Suprapubic skin (tissue), 4 donors: Measurements from ENCODE around the gene CYP2U1. TPM values are rescaled to one million over a fixed set of nuclear protein-coding genes. Genes with fewer than 3 reads are reported as not detected.
"Not testable (repeated sequence)": the region's sequence is repeated elsewhere in the genome, so short reads cannot be mapped to it uniquely, and the experiment has no call there.

ENCODE experiments used
- DNase-seq, 2 donors: peaks; one replicate each; pipeline ENCODE4 v3.0.0-alpha.2; 2019; ENCODE audit warnings: low spot score in 2 of 2
- H3K27ac ChIP-seq: fragments of 200-600 bp; sonication (generic); one replicate; pipeline ENCODE4 v1.5.1; 2019
- H3K27me3 ChIP-seq: fragments of 200-600 bp; sonication (generic); one replicate; pipeline ENCODE4 v1.5.1; 2019
- H3K36me3 ChIP-seq: fragments of 200-600 bp; sonication (generic); one replicate; pipeline ENCODE4 v1.5.1; 2019
- H3K4me1 ChIP-seq: fragments of 200-600 bp; sonication (generic); one replicate; pipeline ENCODE4 v1.5.1; 2019
- H3K4me3 ChIP-seq: fragments of 200-600 bp; sonication (generic); one replicate; pipeline ENCODE4 v1.5.1; 2019; ENCODE audit warnings: mild to moderate bottlenecking
- H3K9me3 ChIP-seq: fragments of 200-600 bp; sonication (generic); one replicate; pipeline ENCODE4 v1.5.1; 2019
- EP300 ChIP-seq: sonication (generic); formaldehyde crosslinking; IDR thresholded peaks from one replicate; pipeline ENCODE4 v1.6.1; 2017; ENCODE audit warnings: antibody characterized with exemption
- POLR2A ChIP-seq, 2 donors: fragments of 450-650 bp; IDR thresholded peaks; one replicate each; pipeline ENCODE4 v1.6.1; 2017; ENCODE audit warnings: antibody characterized with exemption in 2 of 2, mild to moderate bottlenecking in 2 of 2, moderate library complexity in 2 of 2
- POLR2AphosphoS5 ChIP-seq, 3 donors: sonication (generic); formaldehyde crosslinking; IDR thresholded peaks; one replicate each; pipeline ENCODE4 v1.6.1; 2017; ENCODE audit warnings: antibody characterized with exemption in 3 of 3
- WGBS: methylation state at CpG from one replicate; pipeline ENCODE4 v1.1.5; 2018; 5-methylcytosine and 5-hydroxymethylcytosine counted together
- total RNA-seq, 4 donors: library from RNA; depleted of rRNA; stranded (reverse); fragments of >200 nt; gene quantifications; one replicate each; pipeline ENCODE4 v1.1.0, GENCODE V29; 2016
- TF ChIP-seq, protein P1 (sequence below), 2 donors: fragments of 200-600 bp in 1 of 2; fragments of 450-650 bp in 1 of 2; sonication (generic) in 1 of 2; IDR thresholded peaks; one replicate each; pipeline ENCODE4 v1.5.1; 2016 to 2019; ENCODE audit warnings: antibody characterized with exemption in 2 of 2, mild to moderate bottlenecking in 1 of 2, moderate library complexity in 1 of 2

Gene CYP2U1
- total RNA-seq, 4 donors from 2014 or later, result 3.3 to 8.7 (median 4.4) TPM

- H3K27ac ChIP-seq, result no peak overlapping the region
- H3K4me1 ChIP-seq, result peaks cover 10% of the 10 kb centered on the region
- no peak for TF ChIP-seq EP300
- no peak for TF ChIP-seq POLR2A (IDR thresholded peaks at IDR 0.05)
- TF ChIP-seq, protein P1, sequence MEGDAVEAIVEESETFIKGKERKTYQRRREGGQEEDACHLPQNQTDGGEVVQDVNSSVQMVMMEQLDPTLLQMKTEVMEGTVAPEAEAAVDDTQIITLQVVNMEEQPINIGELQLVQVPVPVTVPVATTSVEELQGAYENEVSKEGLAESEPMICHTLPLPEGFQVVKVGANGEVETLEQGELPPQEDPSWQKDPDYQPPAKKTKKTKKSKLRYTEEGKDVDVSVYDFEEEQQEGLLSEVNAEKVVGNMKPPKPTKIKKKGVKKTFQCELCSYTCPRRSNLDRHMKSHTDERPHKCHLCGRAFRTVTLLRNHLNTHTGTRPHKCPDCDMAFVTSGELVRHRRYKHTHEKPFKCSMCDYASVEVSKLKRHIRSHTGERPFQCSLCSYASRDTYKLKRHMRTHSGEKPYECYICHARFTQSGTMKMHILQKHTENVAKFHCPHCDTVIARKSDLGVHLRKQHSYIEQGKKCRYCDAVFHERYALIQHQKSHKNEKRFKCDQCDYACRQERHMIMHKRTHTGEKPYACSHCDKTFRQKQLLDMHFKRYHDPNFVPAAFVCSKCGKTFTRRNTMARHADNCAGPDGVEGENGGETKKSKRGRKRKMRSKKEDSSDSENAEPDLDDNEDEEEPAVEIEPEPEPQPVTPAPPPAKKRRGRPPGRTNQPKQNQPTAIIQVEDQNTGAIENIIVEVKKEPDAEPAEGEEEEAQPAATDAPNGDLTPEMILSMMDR (IDR thresholded peaks at IDR 0.05), result no peak
- no peak for TF ChIP-seq POLR2AphosphoS5 (IDR thresholded peaks at IDR 0.05)
- no peaks in the 10 kb centered on the region for H3K27me3 ChIP-seq
- WGBS, result 81% methylated on average over 4 of the region's 4 CpGs
- DNase-seq, result no peak
- H3K4me3 ChIP-seq, result no peak overlapping the region
- no peaks in the 10 kb centered on the region for H3K9me3 ChIP-seq
- no peaks in the 10 kb centered on the region for H3K36me3 ChIP-seq
These were observed 31.3 kb upstream of the CYP2U1 start for GRCh38 chr4:107900067-107900466.

DNA sequence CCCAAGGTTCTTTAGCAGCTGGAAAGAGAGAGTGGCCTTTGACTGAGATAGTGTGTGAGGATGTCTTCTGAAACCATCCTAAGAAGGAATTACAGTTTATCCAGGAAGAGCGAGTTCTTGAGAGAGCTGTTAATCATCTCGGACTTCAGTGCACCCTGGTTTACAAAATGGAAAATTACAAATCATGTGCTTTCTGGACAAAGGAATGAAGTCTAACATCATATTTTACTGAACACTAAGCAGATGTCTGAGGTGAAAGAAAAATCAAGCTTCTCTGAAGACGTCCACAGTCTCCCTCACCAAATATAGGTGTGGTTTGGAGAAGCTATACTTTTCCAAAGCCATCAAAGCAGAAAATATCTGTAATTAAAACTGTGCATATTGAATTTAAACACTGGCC, 30.8 kb upstream of the CYP2U1 start:
- TF ChIP-seq EP300 (no peak), POLR2AphosphoS5 (IDR thresholded peaks at IDR 0.05) (no peak), POLR2A (IDR thresholded peaks at IDR 0.05) (no peak)
- TF ChIP-seq, protein P1 (IDR thresholded peaks at IDR 0.05), result no peak
- Histone ChIP-seq H3K27ac (no peak overlapping the region), H3K4me1 (peaks cover 10% of the 10 kb centered on the region), H3K4me3 (no peak overlapping the region), H3K36me3 (no peaks in the 10 kb centered on the region), H3K9me3 (no peaks in the 10 kb centered on the region), H3K27me3 (no peaks in the 10 kb centered on the region)
- WGBS, result 91% methylated on average over 3 of the region's 3 CpGs
- DNase-seq, result no peak

DNA sequence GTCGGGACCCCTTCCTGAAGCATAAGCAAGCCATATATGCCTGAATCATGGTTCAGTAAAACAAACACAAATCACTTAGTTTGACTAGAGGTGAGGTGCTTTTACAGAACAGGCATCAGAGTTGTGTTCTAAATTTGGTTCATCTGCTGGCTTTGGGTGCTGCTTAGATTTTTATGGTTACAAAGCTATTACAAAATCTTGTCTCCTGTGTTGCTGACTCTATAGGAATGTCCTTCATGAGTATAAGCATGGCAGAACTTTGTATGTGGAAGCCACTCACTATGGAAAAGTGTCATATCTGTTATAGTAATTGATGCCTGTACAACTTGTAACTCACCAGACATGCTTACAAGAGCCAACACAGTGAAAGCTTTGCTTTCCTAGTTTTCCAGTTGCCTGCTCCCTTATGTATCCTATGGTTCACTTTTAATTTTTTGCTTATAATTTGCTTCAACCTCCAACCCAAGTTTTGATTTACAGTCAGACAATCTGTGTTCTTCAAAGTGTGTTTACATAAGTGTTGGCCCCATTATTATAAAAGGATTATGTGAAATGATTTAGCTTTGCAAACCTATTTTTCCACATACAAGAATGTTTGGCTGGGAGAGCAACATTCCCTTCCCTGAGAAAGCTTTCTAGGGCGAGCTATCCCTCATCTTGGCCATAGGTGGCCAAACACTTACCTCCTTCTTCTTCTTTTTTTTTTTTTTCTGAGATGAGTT, 30.0 kb upstream of the CYP2U1 start:
- peaks cover 7% of the 10 kb centered on the region for H3K4me1 ChIP-seq
- no peak for TF ChIP-seq POLR2AphosphoS5 (IDR thresholded peaks at IDR 0.05)
- TF ChIP-seq, protein P1 (IDR thresholded peaks at IDR 0.05), result no peak
- TF ChIP-seq EP300, result no peak
- TF ChIP-seq POLR2A (IDR thresholded peaks at IDR 0.05), result no peak
- H3K27ac ChIP-seq, result no peak overlapping the region
- 83% methylated on average over 2 of the region's 2 CpGs for WGBS
- H3K27me3 ChIP-seq, result no peaks in the 10 kb centered on the region
- H3K36me3 ChIP-seq, result no peaks in the 10 kb centered on the region
- no peak overlapping the region for H3K4me3 ChIP-seq
- no peaks in the 10 kb centered on the region for H3K9me3 ChIP-seq
- no peak for DNase-seq

DNA sequence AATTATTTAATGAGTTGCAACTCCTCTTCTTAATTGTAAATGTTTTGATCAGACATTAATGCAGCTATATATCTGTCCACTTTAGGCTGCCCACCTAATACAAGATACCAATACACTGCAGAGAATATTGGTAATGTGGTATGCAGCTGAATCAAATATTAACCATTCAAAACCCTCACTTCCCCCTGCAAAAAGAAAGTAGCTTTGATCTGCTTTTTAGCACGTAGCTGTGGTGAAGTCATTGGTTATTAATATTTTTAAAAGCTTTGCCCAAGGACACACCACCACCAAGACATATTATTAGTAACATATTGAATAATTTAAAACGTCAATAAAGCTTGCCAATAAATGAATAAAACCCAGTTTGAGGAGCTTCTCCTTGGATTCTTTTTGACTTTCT, 28.6 kb upstream of the CYP2U1 start:
- Histone ChIP-seq H3K27ac (no peak overlapping the region), H3K9me3 (no peaks in the 10 kb centered on the region), H3K4me1 (no peaks in the 10 kb centered on the region), H3K36me3 (no peaks in the 10 kb centered on the region), H3K27me3 (no peaks in the 10 kb centered on the region), H3K4me3 (no peak overlapping the region)
- TF ChIP-seq POLR2AphosphoS5 (IDR thresholded peaks at IDR 0.05) (no peak), POLR2A (IDR thresholded peaks at IDR 0.05) (no peak), EP300 (no peak)
- TF ChIP-seq, protein P1 (IDR thresholded peaks at IDR 0.05), result no peak
- DNase-seq, result no peak
- 74% methylated on average over 2 of the region's 2 CpGs for WGBS

GRCh38 chr4:107905082-107905481, 26.3 kb upstream of the CYP2U1 start:
- not testable (repeated sequence) for H3K27ac ChIP-seq, H3K4me3 ChIP-seq, H3K27me3 ChIP-seq, DNase-seq, H3K4me1 ChIP-seq, H3K9me3 ChIP-seq, H3K36me3 ChIP-seq
- WGBS, result 91% methylated on average over 3 of the region's 3 CpGs
